SIG-M5 (cell line): ENCODE measurements around the gene TUBGCP3.

ENCODE experiments used
- DNase-seq: peaks from one replicate; lab custom pipeline; 2025; lab: John Stamatoyannopoulos, UW

TUBGCP3 gene

DNA sequence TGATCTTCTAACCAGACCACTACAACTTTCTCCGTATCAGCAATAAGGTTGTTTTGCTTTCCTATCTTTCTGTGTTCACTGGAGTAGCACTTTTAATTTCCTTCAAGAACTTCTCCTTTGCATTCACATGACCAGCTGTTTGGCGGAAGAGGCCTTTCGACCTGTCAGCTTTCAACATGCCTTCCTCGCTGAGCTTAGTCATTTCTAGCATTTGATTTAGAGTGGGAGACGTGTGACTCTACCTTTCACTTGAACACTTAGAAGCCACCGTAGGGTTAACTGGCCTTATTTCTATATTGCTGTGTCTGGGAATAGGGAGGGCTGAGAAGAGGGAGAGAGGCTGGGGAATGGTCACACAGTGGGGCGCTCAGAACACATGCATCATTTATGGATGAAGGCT lies 104.7 kb downstream of the TUBGCP3 start:
- no peak for DNase-seq

GRCh38 chr13:112481458-112481857 lies 106.5 kb downstream of the TUBGCP3 start:
- no peak for DNase-seq

DNA sequence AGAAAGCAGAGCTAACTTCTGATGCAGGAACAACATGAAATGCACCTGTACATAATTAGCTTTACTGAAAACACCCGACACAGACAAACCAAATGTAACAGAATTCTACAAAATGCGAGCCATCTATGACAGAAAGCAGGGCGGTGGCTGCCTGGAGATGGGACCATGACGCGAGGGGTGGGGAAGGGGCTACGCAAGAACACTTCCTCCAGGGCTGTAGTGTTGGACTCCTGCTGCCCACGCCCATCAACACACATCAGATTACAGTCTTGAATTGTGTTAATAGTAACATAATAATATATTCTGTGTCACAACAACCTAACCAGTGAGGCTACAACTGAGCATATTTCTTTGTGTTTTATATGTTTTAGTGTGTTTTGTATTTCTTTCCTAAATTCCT lies 108.6 kb downstream of the TUBGCP3 start:
- DNase-seq: no peak

- no peak for DNase-seq
Measured at GRCh38 chr13:112477070-112477619, 110.8 kb downstream of the TUBGCP3 start.

- DNase-seq: no peak
Measured at GRCh38 chr13:112475889-112476288, 112.1 kb downstream of the TUBGCP3 start.

DNA sequence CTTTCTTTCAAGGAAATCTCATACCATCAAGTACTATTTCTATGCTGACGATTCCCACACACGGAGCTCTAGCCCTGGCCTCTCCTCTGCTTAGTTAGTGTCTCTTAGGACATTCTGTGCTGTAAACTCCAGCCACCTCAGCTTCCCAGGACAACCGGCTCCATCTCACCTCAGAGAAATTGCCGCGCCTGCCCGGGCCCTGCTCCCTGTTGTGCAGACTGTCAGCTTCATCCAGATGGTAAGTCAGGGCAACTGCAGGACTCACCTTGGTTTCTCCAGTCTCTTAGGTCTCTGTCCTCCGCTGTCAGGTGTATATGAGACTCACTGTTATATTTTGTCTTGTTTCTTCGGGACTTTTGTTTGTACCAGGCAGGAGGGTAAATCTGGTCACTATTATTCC lies 113.1 kb downstream of the TUBGCP3 start:
- no peak for DNase-seq

DNA sequence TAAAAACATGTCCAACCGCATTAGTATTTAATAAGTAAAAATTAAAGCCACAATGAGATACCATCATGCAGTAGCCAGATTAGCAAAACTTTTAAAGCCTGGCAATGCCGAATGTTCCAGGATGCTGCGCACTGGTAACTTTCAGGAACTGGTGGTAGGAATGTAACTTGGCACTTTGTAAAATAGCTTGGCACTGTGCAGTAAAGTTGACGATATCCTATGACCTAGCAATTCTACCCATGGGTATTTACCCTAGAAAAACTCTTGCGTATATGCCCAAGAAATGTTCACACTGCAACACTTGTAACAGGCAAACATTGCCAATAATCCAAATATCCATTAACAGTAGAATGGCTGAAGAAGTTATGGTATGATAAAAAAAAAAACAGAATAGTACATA lies 114.1 kb downstream of the TUBGCP3 start:
- no peak for DNase-seq

DNA sequence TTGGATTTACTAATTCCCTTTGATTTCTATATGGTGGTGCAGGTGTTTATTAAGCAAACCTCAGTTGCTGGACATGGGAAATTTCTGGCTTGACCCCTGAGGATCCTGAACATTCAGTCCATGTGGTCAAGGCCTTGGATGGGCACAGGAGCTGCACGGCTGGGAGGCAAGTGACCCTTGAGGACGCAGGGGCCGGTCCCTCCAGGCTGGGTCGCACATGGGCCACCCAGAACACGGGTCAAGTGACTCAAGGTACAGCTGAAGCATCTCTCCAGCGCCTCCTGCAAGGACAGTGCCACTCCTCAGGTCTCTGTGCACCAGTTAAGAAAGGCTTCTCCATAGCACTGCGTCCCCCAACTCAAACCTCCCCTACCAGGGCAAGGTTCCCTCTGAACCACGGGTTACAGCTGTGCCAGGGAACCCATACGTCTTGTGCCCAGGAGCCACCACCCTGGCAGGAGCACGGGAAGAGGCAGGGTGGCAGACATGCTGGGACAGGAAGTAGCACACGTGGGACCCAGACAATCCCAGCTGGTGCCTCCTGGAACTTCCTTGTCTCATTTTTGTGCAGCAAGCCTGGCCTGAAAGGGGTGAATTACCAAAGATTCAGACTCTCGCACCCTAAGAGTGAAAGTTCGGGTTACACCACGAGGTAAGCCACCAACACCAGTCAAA lies 118.7 kb downstream of the TUBGCP3 start:
- DNase-seq: no peak

DNA sequence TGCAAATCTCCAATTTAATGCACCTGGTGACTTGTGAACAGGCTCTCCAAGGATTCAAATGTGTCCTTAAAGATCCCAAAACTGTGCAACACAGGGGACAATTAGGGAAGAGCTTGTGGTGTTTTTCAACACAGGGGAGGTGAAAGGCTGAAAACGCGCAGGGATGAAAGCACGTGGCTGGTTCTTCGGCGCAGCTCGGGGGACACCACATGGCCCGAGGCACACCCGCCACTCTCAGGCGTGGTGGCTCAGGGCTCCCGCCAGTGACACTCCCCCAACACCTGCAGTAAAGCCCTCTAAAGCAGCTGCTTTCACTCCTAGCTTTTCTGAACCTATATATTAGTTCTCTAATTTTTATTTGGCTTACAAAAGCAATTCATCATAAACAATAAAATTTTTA lies 119.9 kb downstream of the TUBGCP3 start:
- no peak for DNase-seq

GRCh38 chr13:112467236-112467635 lies 120.7 kb downstream of the TUBGCP3 start:
- no peak for DNase-seq

DNA sequence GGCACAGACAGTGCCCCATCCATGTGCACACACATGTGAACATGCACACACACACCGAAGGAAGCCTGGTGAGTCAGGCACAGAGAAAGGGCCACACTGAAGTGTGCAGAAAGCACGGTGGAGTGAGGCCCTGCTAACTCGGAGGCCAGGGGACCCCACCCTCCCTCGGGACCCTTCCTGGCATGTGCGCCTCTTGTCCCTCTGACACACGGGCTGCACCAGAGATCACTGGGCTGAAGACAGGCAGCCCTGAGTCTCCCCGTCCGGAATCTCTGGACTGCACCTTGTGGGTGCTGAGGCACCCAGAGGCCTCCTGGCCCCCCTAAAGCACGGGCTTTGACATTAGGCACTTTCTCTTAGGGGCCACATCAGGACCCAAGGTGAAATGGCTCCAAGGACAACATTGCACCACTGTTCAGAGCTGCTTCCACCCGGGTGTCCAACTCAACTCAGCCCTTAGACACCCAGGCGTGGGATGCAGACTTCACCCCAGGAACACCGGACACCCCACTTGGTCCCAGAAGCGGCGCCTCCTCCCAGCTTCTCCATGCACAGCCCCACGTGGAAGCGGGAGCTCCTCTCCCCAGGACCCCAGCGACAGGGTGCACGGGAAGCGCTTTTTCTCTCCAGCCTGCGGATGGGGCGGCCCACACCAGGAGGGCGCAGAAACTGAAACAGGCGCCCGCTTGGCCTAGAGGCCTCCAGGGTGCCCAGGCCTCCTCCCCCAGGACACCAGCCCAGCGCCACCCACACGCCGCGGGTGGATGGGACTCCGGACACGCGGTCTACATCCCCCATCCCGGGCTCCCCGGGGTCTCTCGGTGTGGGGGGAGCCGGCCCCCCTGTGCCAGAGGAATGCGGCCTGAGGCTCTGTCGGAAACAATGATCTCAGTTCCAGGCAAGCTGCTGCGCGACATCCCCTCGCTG lies 121.6 kb downstream of the TUBGCP3 start:
- no peak for DNase-seq

DNA sequence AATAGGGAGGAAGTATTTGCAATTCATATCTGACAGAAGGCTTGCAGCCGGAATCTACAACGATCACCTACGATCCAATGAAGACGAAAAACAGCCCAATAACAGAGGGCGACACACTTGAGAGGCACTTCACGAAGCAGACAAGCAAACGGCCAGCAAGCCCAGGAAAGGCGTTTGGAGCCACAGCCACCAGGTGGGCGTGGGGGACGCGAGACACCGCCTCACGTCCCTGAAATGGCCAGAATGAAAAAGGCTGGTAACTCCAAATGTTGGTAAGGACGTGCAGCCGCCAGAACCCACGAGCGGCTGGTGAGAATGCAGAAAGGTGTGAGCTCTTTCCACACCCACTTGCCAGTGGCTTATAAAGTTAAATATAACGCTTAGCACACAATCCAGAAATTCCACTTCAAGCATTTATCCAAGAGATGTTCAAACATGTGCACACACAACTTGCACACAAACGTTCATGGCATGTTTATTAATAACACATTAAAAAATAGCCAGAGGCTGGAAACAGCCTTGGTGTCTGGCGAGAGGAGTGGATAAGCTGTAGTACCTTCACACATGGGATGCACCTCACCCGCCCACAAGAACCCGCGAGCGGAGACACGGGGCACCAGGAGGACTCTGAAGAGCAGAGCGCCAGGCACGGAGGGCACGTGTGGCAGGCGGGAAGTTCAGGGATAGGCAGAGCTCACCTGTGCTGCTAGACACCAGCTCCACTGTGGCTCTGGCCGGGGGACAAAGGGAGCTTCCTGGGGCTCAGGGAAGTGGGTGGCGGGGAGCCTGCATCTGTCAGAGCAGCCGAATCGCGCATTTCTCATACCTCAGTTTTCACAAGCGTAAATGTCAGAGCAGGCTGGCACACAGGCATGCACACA lies 122.5 kb downstream of the TUBGCP3 start:
- DNase-seq: no peak

- no peak for DNase-seq
Measured at GRCh38 chr13:112464720-112465119, 123.2 kb downstream of the TUBGCP3 start.

- DNase-seq: no peak
Measured at GRCh38 chr13:112462408-112462807, 125.5 kb downstream of the TUBGCP3 start.

DNA sequence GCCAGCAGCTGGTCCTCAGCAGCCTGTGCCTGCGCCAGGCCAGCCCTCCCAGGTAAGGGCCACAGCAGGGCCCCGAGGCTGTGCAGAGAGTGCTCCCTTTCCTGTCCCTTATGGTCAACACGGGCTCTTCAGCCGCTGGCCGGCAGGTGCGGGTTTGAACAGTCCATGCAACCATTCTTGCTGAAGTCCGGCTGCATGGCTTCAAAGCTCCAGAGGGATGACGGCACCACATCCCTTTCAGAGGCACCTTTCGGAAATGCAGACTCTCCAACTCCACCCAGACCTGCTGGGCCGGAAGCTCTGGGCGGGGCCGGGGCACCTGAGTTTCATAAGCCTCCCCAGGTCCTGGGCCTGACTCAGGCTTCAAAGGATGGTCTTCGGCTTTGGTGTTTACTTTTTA lies 130.5 kb downstream of the TUBGCP3 start:
- no peak for DNase-seq

DNA sequence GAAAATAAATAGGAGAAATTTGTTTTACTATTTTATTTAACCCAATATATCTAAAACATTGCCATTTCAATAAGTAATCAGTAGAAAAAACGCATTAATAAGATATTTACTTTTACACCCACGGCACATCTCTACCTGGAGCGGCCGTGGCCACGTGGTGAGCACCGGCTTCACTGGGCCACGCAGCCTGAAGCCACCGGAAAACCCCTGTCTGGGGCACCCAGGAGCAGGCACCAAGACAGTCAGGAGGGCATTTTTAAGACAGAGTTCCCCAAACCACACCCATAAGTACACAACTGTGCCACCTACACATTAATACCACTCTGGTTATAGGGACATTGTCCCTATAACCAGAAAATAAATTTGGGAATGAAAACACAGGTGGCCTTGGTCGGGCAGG lies 130.9 kb downstream of the TUBGCP3 start:
- no peak for DNase-seq

DNA sequence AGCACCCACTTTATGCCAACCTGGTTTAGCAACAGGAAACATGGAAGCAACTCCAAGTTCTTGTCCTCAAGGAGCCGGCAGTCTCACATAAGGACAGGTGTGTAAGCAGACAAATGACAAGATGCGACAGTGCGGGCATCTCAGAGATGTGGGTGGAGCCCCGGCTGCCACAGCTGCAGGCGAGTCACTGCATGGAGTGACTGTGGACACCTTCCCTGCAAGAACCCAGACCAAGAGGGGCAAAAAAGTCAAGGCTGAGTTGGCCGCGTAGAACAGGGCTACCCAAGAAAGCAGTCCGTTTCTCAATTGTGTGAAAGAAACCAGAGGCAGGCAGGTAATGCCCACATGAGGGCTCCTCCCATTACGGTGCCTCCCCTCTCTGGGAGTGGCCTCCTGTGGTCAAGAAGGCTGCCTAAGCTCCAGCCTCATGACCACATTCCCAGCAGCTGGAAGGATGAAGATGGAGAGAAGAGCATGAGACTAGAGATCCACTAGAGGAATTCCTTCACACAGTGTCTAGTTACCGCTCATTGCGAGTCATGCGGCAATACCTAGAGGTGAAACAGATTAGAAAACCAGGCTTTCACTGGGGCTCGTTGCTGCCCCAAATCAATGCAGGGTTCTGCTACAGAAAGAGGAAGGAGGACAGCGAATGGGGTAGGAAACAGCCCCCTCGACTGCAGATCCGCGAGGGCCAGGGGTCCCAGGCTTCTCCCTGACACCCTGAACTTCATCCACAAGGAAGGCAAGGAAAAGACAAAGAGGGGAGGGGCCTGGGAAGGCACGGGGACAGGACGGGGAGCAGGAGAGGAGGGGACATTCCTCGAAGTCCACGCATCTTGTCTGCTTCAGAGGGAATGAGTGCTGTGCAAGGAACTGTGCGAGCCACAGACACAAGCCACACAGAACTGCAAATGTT lies 131.6 kb downstream of the TUBGCP3 start:
- no peak for DNase-seq

GRCh38 chr13:112455476-112456059 lies 132.4 kb downstream of the TUBGCP3 start:
- no peak for DNase-seq

- no peak for DNase-seq
Measured at GRCh38 chr13:112454648-112455334, 133.2 kb downstream of the TUBGCP3 start.
